Stimulated activated CD8-positive, alpha-beta memory T cell treated with anti-CD3 and anti-CD28 coated beads, Interleukin-2, amount 100 ng/mL, for 48 hours (primary cell): ENCODE data around the gene LRRC4B.

Experiments
- DNase-seq, 2 donors: peaks; one replicate each; pipeline ENCODE4 v3.0.0-alpha.2; 2020; ENCODE audit warnings: low read depth in 2 of 2

The LRRC4B gene

GRCh38 chr19:50520822-50521465 is 47.3 kb downstream of the LRRC4B start:
- no peak for DNase-seq

DNA sequence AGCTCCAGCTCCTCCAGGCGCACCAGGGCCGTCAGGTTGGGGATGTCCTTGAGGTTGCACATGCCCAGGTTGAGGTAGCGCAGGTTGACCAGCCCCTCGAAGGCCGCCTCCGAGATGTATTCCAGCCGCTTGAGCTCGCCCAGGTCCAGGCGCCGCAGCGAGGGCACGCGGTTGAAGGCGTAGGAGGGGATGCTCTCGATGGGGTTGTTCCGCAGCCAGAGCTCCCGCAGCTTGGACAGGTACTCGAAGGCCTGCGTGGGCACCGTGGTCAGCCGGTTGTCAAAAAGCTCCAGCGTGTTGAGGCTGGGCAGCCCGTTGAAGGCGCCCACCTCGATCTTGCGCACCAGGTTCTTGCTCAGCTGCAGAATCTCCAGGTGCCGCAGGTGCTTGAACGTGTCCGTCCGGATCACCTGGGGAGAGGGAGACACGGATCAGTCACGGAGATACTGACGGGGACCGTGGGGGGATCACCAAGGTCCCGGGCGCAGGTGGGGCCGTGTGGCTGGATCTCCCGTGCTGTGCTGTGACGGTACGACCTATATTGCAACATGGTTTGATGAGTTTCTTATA is 49.1 kb downstream of the LRRC4B start:
- no peak for DNase-seq

GRCh38 chr19:50518091-50519005 is 49.9 kb downstream of the LRRC4B start:
- peak in 1 of 2 donors; percentile 9 for DNase-seq

DNA sequence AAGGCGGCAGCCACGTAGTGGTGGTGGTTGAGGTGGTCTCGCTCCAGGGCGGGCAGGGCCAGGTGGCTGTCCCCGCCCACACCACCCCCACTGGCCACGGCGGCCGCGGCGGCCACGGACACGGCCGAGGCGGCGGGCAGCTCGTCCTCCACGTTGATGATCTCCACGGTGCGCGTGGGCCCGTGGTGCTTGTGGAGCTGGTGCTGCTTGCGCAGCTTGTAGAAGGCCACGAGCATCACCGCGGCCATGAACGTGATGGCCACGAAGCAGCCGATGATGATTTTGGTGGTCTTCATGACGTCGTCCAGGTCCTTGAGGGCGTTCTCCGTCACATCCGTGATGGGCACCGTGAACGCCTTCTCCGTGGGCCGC is 50.5 kb downstream of the LRRC4B start:
- DNase-seq: no peak

DNA sequence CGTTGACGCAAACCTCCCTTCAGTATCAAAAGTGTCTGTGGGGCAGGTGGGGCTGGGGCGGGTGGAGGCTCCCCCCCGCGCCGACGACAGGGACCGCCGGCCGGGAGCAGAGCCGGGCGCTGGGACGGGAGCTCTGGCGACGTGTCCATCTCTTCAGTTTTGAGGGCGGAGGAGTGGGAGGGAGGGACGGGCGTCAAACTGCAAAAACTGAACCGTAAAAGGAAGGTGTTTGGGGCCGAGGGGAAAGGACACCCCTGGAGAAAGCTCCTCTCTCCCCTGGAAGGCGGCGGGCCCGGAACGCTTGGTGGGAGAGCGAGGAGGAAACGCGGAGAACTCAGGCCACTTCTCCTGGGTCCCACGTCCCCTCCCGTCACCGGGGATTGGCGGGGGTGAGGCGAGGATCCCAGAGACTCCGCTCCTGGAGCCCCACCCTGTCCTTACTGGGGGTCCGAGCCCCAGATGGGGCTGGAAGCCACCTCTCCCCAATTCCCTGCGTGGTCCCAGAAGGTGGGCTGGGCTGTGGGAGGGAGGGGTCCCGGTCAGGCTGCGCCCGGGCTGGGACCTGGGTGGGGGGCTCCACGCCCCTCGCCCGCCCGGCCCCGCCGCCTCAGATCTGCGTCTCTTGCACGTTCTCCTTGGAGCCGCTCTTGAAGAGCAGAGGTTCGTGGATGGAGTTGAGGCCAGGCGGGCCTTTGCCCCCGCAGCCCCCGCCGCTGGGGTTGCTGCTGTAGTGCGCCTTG is 51.1 kb downstream of the LRRC4B start:
- no peak for DNase-seq

DNA sequence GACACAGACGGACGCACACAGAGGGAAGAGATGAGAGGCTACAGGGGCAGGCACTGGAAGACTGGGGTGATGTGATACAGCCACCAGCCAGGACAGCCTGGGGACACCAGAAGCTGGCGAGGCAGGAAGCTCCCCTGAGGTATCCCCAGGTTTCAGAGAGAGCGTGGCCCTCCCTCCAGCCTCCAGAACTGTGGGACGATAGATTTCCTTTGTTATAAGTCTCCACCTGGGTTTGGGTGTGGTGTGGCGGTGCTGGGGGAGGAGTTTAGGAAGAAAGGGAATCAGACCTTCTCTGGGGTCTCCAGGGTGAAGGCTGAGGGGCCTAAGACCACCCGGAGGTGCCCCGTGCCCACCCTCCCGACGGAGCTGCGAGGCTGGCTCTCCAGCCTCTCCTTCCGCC is 51.8 kb downstream of the LRRC4B start:
- DNase-seq: no peak

DNA sequence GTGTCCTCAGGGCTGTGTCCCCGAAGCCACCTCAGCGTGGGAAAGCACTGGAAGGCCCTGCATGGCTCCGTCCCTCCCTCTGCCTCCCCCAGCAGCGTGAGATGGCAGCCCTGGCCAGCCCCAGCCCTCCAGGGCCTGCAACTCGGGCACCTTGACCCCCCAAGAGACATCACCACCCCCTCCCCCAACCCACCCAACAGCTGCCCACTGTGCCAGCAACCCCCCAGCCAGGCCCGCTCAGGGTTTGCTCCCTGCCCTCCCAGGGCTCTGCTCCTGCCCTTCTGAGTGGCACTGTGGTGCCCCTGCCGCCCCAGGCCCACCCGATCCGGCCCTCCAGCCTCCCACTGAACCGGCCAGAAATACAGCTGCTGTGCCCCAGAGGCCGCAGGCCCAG is 53.1 kb downstream of the LRRC4B start:
- no peak for DNase-seq

DNA sequence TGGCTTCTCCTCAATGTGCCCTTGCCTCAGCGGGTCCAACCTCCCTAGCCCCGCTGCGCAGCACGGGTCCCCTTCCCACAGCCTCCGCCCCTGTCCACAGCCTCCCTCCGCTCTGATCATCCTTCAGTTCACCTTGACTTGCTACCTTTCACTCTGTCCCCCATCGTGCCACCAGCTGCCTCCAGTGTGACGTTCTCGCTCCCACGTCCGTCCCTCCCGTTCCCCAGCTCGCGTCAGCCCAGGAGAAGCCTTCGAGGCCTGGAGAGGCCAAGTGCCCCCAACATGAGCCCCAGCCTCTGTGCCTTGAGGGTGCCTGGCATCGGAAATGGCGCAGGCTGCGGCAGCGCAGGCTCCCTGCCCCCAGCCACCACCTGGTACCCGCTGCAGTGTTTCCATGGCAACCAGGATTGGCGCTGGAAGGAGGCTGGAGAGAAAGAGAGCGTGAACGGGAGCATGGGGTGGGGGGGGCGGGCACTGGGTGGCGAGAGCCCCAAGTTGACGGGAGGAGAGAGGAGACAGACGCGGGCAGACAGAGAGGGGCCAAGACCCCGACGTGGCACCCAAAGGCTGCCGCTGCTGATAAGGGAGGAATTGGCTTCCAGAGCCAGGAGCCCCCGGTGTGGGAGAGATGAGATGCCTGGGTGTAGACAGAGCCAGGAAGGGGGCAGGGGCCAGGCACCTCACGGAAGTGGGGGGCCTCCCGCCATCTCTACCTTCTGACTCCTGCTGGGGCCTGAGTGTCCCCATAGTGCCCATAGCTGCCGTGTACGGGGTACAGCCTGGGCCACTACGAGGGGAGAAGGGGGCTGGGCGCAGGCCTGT is 53.7 kb downstream of the LRRC4B start:
- DNase-seq: no peak

GRCh38 chr19:50513746-50514345 is 54.4 kb downstream of the LRRC4B start, which contains the start of gene ASPDH:
Gene ASPDH (minus strand): TSS chr19:50513913. CDS start chr19:50513823, 90 bp downstream.
- no peak for DNase-seq

DNA sequence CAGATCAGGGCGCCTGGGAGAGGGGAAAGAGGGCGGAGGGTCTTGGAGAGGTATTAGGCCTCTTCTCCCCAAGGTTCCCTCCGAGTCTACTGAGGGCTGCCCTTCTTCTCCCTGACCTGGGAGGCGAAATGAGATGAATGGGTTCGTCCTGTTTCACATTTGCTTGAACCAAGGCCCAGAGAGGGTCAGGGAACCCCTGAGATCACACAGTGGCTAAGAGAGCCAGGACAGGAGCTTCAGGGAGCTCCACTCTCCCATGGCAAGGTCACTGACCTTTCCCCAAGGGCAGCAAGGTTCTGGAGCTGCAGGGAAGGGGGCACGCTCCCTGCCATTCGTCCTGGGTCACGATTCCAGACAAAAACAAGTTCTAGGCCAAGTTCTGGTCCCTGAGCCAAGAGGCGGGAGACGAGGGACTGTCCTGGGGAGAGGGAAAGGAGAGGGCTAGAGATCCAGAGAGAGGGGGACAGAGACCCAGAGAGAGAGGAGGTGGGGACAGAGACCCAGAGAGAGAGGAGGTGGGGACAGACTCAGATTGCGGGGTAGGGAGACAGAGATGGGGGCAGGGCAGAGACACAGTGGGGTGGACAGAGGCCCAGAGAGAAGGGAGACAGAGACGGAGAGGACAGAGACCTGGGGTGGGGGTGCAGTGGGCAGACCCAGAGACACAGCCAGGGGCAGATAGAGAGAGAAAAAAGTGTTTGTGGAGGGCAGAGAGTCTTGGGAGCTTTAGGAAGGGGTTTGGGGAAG is 55.1 kb downstream of the LRRC4B start:
- no peak for DNase-seq

DNA sequence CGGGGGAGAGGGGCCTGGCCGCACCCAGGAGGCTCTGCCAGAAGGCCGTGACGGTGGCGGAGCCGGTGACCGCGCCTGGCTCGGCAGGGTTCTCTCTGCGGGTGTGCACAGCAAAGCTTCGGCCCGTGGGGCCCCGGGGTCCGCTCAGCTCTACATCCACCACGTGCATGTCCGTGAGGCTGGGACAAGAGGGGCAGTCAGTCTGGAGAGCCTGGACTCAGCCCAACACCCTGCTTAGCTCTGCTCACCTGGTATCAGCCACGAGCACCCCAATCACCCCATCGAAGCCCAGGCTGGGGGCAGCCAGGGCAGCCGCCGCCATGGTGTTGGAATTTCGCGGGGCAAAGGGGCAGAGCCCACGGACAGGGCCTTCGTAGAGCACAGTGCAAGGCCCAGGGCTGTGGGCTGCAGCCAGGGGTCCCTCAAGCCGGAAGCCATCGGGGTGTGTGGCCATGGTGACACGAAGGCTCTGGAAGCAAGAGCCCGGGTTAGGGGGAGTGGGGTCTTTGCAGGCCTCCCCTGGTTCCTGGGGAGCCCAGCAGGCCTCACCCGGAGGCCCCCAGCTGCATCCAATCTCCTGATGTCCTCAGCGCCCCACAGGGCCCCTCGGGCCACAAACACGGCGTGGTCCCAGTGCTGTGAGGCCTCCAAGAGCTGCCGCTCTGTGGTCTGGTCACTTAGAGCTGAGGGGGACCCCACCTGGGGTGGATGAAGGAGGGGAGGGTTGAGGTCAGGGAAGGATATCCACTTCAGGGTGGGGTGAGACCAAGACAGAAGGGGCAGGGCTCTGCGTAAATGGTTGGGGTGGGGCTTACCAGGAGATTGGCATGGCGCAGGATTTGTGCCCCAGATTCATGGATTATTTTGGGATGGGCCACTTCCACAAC is 55.9 kb downstream of the LRRC4B start:
- DNase-seq: no peak

DNA sequence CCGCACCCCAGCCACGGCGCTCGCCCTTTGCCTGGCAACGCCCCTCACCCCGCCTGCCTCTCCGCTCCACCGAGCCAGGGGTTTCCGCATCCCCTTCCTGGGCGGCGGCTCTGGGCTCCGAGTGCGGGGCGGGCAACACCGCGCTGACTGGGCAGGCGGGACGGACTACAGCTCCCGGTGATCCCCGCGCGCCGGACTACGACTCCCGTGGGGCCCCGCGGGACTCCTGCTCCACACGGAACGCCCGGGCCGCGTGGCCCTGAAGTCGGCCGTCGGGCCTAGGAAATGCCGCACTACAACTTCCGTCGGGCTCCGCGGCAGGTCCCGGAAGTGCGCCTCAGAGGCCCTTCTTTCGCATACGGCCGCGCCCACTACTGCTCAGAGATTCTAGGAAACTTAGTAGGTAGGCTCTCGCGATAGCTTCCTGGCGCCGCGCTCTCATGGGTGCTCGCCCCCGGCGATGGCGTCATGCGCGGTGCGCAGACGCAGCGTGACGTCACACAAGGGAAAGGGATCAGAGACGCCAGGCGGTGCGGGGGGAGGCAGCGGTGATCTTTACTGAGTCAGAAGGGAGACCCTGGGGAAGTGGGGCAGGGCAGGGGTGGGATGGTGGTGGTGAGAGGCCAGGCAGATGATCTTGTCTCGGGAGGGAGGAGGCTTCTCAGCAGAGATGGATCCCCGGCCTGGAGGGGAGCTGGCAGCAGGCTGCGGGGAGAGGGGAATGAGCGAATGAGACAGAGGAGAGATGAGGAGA is 57.0 kb downstream of the LRRC4B start, which contains the start of gene JOSD2:
TSS of gene JOSD2 (minus strand) at position 123 of the 754 bp plus-strand sequence. CDS start 760 bp downstream, outside the sequence.
- peak; percentile 93 for DNase-seq

DNA sequence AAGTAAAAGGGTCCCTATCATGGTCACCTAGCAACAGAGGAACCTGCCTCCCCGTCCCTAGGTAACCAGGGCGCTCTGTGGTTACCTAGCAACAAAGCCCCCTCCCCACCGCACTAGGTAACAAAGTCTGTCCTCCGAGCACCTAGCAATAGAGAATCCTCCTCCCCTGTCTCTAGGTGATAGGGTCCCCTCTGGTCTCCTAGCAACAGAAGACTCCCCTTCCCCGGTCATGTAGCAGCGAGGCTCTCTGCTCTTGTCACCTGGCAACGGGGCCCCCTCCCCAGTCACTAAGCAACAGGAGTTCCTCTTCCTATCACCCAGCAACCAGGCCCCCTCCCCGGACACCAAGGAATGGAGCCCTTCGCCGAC is 57.6 kb downstream of the LRRC4B start:
- no peak for DNase-seq

GRCh38 chr19:50510121-50510670 is 58.0 kb downstream of the LRRC4B start:
- no peak for DNase-seq

DNA sequence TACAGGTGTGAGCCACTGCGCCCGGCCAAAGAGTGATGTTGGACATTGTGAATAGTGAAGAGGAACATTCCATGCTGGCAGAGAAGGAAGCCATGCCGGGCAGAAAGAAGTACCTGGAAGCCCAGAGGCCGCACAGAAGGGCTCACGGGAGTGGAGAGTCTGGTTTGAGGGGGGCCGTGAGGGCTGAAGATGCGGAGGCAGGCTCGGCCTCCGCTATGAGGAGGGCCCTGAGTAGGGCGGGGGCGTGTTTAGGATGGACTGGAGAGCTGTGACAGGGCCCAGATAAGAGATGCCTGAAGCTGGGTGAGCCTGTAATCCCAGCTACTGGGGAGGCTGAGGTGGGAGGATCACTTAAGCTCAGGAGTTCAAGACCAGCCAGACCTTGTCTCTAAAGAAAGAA is 58.9 kb downstream of the LRRC4B start:
- no peak for DNase-seq

- DNase-seq: no peak
These were observed 59.4 kb downstream of the LRRC4B start for GRCh38 chr19:50508843-50509190.

GRCh38 chr19:50507376-50507775 is 60.9 kb downstream of the LRRC4B start:
- no peak for DNase-seq

DNA sequence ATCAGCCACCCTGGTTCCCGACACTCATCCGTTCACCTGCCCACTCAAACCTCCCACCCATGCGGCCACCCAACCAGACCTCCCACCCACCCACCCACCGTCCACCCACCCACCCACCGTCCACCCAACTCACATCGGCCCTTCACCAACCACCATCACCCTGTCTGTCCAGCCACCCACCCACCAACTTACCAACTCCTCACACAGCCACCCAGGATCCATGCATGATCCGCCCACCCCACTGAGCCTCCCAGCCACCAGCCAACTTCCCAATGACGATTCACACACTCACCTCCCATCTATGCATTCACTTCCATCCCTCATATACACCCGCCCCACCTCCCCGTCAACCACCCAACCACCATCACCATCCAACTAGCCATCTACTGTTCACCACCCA is 61.5 kb downstream of the LRRC4B start:
- no peak for DNase-seq
